H1 (cell line): Measurements from ENCODE around the gene SAMD14. TPM values are rescaled to one million over a fixed set of nuclear protein-coding genes. Genes with fewer than 3 reads are reported as not detected.

Experiments
- CTCF ChIA-PET: fragments of 300-600 bp; sonication (Branson Sonifier 250); formaldehyde crosslinking; loops from one replicate; lab custom pipeline; 2021; ENCODE audit not compliant: partially characterized antibody; lab: Charles Lee
- POLR2A ChIA-PET: fragments of 300-600 bp; sonication (Branson Sonifier 250); formaldehyde crosslinking; loops from one replicate; lab custom pipeline; 2021; ENCODE audit warnings: inconsistent platforms; ENCODE audit not compliant: partially characterized antibody; lab: Charles Lee
- DNase-seq, 2 experiments: peaks; one replicate each; pipeline versions ENCODE4 v3.0.0 to v3.0.0-alpha.2; 2010 to 2022; ENCODE audit warnings: low spot score in 2 of 2, low read depth in 1 of 2, mixed read lengths in 1 of 2
- FAIRE-seq: peaks from 2 replicates; lab custom pipeline; 2011; peaks lifted over from hg19 to GRCh38; lab: Jason Lieb, UNC
- H2AFZ ChIP-seq: 2 replicates; pipeline ENCODE4 v1.8.1; 2012; ENCODE audit warnings: low read length, inconsistent platforms
- H2AK5ac ChIP-seq: 2 replicates; pipeline ENCODE4 v1.6.1; 2013; ENCODE audit warnings: low read depth, low read length
- H2BK120ac ChIP-seq: replicated peaks from 2 replicates; pipeline ENCODE3; 2013; ENCODE audit warnings: low read depth, low read length, inconsistent platforms
- H2BK12ac ChIP-seq: 2 replicates; pipeline ENCODE4 v1.6.1; 2013; ENCODE audit warnings: low read depth, low read length
- H2BK15ac ChIP-seq: 2 replicates; pipeline ENCODE4 v1.6.1; 2013; ENCODE audit warnings: low read length
- H2BK20ac ChIP-seq: 2 replicates; pipeline ENCODE4 v1.6.1; 2013; ENCODE audit warnings: low read length
- H2BK5ac ChIP-seq: 2 replicates; pipeline ENCODE4 v1.6.1; 2013; ENCODE audit warnings: low read depth, low read length
- H3K14ac ChIP-seq: 2 replicates; pipeline ENCODE4 v1.6.1; 2013; ENCODE audit warnings: inconsistent platforms; ENCODE audit not compliant: insufficient read length
- H3K18ac ChIP-seq: 2 replicates; pipeline ENCODE4 v1.6.1; 2013; ENCODE audit warnings: low read length; ENCODE audit errors: extremely low read depth
- H3K23ac ChIP-seq: 2 replicates; pipeline ENCODE4 v1.6.1; 2013; ENCODE audit warnings: inconsistent platforms; ENCODE audit not compliant: insufficient read length
- H3K23me2 ChIP-seq: 2 replicates; pipeline ENCODE4 v1.6.1; 2013; ENCODE audit warnings: low read depth, low read length
- H3K27ac ChIP-seq: 2 replicates; pipeline ENCODE4 v1.6.1; 2011; ENCODE audit warnings: low read depth, low read length, inconsistent platforms
- H3K27me3 ChIP-seq, 4 experiments: replicated peaks in 1 of 4; 1 replicate in 1 of 4; 2 replicates in 3 of 4; pipeline versions ENCODE4 v1.6.1 to v1.8.1; 2011 to 2013; ENCODE audit warnings: low read length in 3 of 4, mild to moderate bottlenecking in 3 of 4, inconsistent platforms in 2 of 4, mixed read lengths in 2 of 4, moderate library complexity in 1 of 4; ENCODE audit not compliant: control insufficient read depth in 3 of 4, insufficient read depth in 3 of 4; ENCODE audit errors: extremely low read depth in 1 of 4
- H3K36me3 ChIP-seq, 4 experiments: 2 replicates each; pipeline versions ENCODE4 v1.6.1 to v1.8.1; 2011 to 2013; ENCODE audit warnings: mild to moderate bottlenecking in 4 of 4, low read length in 3 of 4, moderate library complexity in 2 of 4, control low read depth in 1 of 4, inconsistent platforms in 1 of 4; ENCODE audit not compliant: insufficient read depth in 4 of 4, control insufficient read depth in 2 of 4
- H3K4ac ChIP-seq: replicated peaks from 2 replicates; pipeline ENCODE3; 2013; ENCODE audit warnings: low read length, low read depth, mixed read lengths, inconsistent platforms; ENCODE audit not compliant: insufficient read length
- H3K4me1 ChIP-seq, 4 experiments: replicated peaks in 1 of 4; 1 replicate in 1 of 4; 2 replicates in 3 of 4; pipeline versions ENCODE4 v1.6.1 to v1.8.1; 2011 to 2013; ENCODE audit warnings: low read length in 3 of 4, inconsistent platforms in 2 of 4, mixed read lengths in 1 of 4; ENCODE audit not compliant: insufficient read depth in 4 of 4, control insufficient read depth in 3 of 4
- H3K4me2 ChIP-seq, 2 experiments: 2 replicates each; pipeline versions ENCODE4 v1.6.1 to v1.8.1; 2011 to 2013; ENCODE audit warnings: low read depth in 2 of 2, low read length in 2 of 2, control low read depth in 1 of 2, inconsistent platforms in 1 of 2, mild to moderate bottlenecking in 1 of 2; ENCODE audit not compliant: insufficient read depth in 1 of 2
- H3K4me3 ChIP-seq, 4 experiments: fragments of 200-600, 300-600 bp in 1 of 4; sonication (generic), shearing (Covaris generic), sonication (Bioruptor Twin) in 1 of 4; 2 replicates each; pipeline versions ENCODE4 v1.5.1 to v1.8.1; 2011 to 2016; ENCODE audit warnings: low read length in 4 of 4, low read depth in 3 of 4, control low read depth in 2 of 4, inconsistent platforms in 2 of 4, mild to moderate bottlenecking in 2 of 4, mixed read lengths in 1 of 4, moderate library complexity in 1 of 4; ENCODE audit not compliant: insufficient read depth in 2 of 4; ENCODE audit errors: extremely low read depth in 1 of 4
- H3K56ac ChIP-seq: replicated peaks from 2 replicates; pipeline ENCODE3; 2013; ENCODE audit warnings: low read depth, mild to moderate bottlenecking, mixed read lengths, low read length, inconsistent platforms; ENCODE audit not compliant: insufficient read length
- H3K79me1 ChIP-seq: 2 replicates; pipeline ENCODE4 v1.6.1; 2013; ENCODE audit warnings: low read depth, low read length, control low read depth
- H3K79me2 ChIP-seq, 2 experiments: 2 replicates each; pipeline versions ENCODE4 v1.6.1 to v1.8.1; 2012 to 2013; ENCODE audit warnings: low read length in 2 of 2, mild to moderate bottlenecking in 2 of 2, inconsistent platforms in 1 of 2; ENCODE audit not compliant: insufficient read depth in 2 of 2, control insufficient read depth in 1 of 2
- H3K9ac ChIP-seq, 4 experiments: replicated peaks in 1 of 4; 1 replicate in 1 of 4; 2 replicates in 3 of 4; pipeline versions ENCODE4 v1.6.1 to v1.8.1; 2011 to 2013; ENCODE audit warnings: low read depth in 3 of 4, low read length in 3 of 4, control low read depth in 2 of 4, mild to moderate bottlenecking in 2 of 4, moderate library complexity in 2 of 4, inconsistent platforms in 1 of 4; ENCODE audit errors: extremely low read depth in 1 of 4
- H3K9me3 ChIP-seq, 2 experiments: 2 replicates each; pipeline versions ENCODE4 v1.6.1 to v1.8.1; 2012 to 2013; ENCODE audit warnings: mild to moderate bottlenecking in 2 of 2, moderate library complexity in 2 of 2, control low read depth in 1 of 2, inconsistent platforms in 1 of 2, low read depth in 1 of 2, low read length in 1 of 2, mixed read lengths in 1 of 2; ENCODE audit not compliant: insufficient read depth in 2 of 2
- H4K20me1 ChIP-seq, 2 experiments: replicated peaks in 1 of 2; 2 replicates each; pipeline versions ENCODE3 to v1.8.1; 2011 to 2013; ENCODE audit warnings: inconsistent platforms in 2 of 2, low read length in 2 of 2, mild to moderate bottlenecking in 1 of 2; ENCODE audit not compliant: insufficient read depth in 2 of 2, control insufficient read depth in 1 of 2
- H4K5ac ChIP-seq: 2 replicates; pipeline ENCODE4 v1.6.1; 2013; ENCODE audit warnings: low read length, low read depth, mixed read lengths, inconsistent platforms; ENCODE audit not compliant: insufficient read length
- H4K8ac ChIP-seq: 2 replicates; pipeline ENCODE4 v1.8.0; 2013; ENCODE audit warnings: mild to moderate bottlenecking, moderate library complexity, low read length, inconsistent platforms; ENCODE audit not compliant: insufficient read depth; ENCODE audit errors: extremely low read depth
- H4K91ac ChIP-seq: replicated peaks from 2 replicates; pipeline ENCODE3; 2013; ENCODE audit warnings: low read length, mixed read lengths, inconsistent platforms; ENCODE audit not compliant: insufficient read length
- GTF2F1 ChIP-seq: IDR thresholded peaks from 2 replicates; pipeline ENCODE4 v1.6.1; 2012; ENCODE audit warnings: low read depth, low read length, improper control_type of control experiment, borderline replicate concordance
- NRF1 ChIP-seq: IDR thresholded peaks from 2 replicates; pipeline ENCODE4 v1.6.1; 2011; ENCODE audit warnings: mild to moderate bottlenecking, low read depth, low read length, improper control_type of control experiment
- RFX5 ChIP-seq: IDR thresholded peaks from 2 replicates; pipeline ENCODE4 v1.6.1; 2011; ENCODE audit warnings: low read depth, low read length, improper control_type of control experiment, borderline replicate concordance
- WGBS, 2 experiments: shearing (Covaris generic) in 1 of 2; methylation state at CpG; one replicate each; pipeline versions ENCODE4 v1.1.6 to v1.1.7; 2013 to 2015; ENCODE audit warnings: low lambda C conversion rate in 2 of 2, mixed read lengths in 2 of 2, inconsistent platforms in 1 of 2, low coverage in 1 of 2, missing lambda C conversion rate in 1 of 2; ENCODE audit not compliant: insufficient replicate concordance in 2 of 2, insufficient coverage in 1 of 2, insufficient read length in 1 of 2; ENCODE audit errors: extremely low coverage in 1 of 2, missing lambda C conversion rate in 1 of 2; 5-methylcytosine and 5-hydroxymethylcytosine counted together
- polyA plus RNA-seq, 7 experiments: library from polyadenylated mRNA; depleted of rRNA in 3 of 7; stranded (reverse) in 5 of 7; unstranded in 2 of 7; fragments of >200 nt in 5 of 7; fragments of 200-250 nt in 2 of 7; gene quantifications; 1 replicate in 5 of 7; 2 replicates in 1 of 7; 4 replicates in 1 of 7; pipeline versions ENCODE4 v1.2.1 to v1.2.3, GENCODE V29; 2011 to 2013; ENCODE audit warnings: missing spikeins in 2 of 7, mixed read lengths in 2 of 7
- total RNA-seq: library from RNA; stranded (reverse); fragmentation: NEBNext Ultra II Directional; extraction: Animal tissue kit (Norgen Biotek cat#: 25700); gene quantifications from 2 replicates; pipeline ENCODE4 v1.2.1, GENCODE V29; 2021
- TF ChIP-seq, protein P1 (sequence below): IDR thresholded peaks from 2 replicates; pipeline ENCODE4 v1.6.1; 2011; ENCODE audit warnings: low read length, improper control_type of control experiment
- TF ChIP-seq, protein P2 (sequence below): IDR thresholded peaks from 2 replicates; pipeline ENCODE4 v1.6.1; 2012; ENCODE audit warnings: low read length, inconsistent platforms

SAMD14 gene
- total and polyA plus RNA-seq, 2 of the 8 experiments (the other 6 are each of a cell fraction or from before 2014, with no cell fraction given): 5.7 to 5.8 TPM

DNA sequence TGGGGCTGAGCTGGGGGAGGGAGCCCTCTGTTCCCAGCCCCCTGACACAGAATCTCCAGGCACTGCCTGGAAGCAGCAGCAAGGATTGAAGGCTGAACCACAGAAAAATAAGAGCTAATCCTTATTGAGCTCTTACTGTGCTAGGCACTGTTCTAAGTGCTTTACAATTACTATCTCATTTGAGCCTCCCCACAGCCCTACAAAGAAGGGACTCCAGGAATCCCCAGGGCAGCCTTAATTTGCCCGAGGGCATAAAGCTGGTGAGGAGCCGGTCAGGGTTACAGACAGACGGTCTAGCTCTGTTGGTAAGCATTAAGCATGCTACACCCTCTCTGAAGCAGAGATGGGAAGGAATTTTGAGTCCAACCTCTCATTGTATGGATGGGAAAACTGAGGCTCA, 7.0 kb downstream of the SAMD14 start:
- ChIA-PET CTCF (interaction anchor here (1.0 to 23.0 kb wide), 17 partner anchors 9 to 146 kb away, joined by 3 to 412 read pairs (median 5); partner anchors contain the start of genes PDK2 and SGCA), POLR2A (interaction anchor here (0.7 to 2.2 kb wide), 10 partner anchors 9 to 152 kb away, joined by 3 to 10 read pairs (median 4); partner anchors contain the start of gene TMEM92)
- H3K27me3 ChIP-seq: peaks cover 0 to 18% (median 9%) of the 10 kb centered on the region in 4 experiments; a peak in 5 of 7 replicates
- no peak overlapping the region for H2AFZ ChIP-seq
- H3K14ac ChIP-seq: no peak overlapping the region
- H2AK5ac ChIP-seq: peak overlapping the region; percentile 33; the same call in 1 of the 2 replicates
- H3K79me2 ChIP-seq: no peaks in the 10 kb centered on the region
- H3K56ac ChIP-seq: no peak overlapping the region
- H3K18ac ChIP-seq: 0 out of 2 replicates have a peak overlapping the region, but pooled peaks have one; percentile 57
- 0 out of 2 replicates have a peak overlapping the region, but pooled peaks have one; percentile 86 for H2BK5ac ChIP-seq
- peak overlapping the region in 1 of 2 experiments; percentile 42; a peak in 2 of 4 replicates for H3K4me2 ChIP-seq
- H3K79me1 ChIP-seq: no peaks in the 10 kb centered on the region
- DNase-seq (no peak), FAIRE-seq (no peak)
- H3K23me2 ChIP-seq: peaks cover 4% of the 10 kb centered on the region
- H2BK120ac ChIP-seq: no peak overlapping the region
- H4K8ac ChIP-seq: 0 out of 2 replicates have a peak overlapping the region, but pooled peaks have one; percentile 35
- peaks cover 5 to 22% (median 17%) of the 10 kb centered on the region in 4 experiments for H3K4me1 ChIP-seq
- no peak overlapping the region for H3K23ac ChIP-seq
- H3K9ac ChIP-seq: 0 out of 7 replicates have a peak overlapping the region, but pooled peaks of 1 of the 4 experiments have one; percentile 37
- H2BK15ac ChIP-seq: no peak overlapping the region
- H2BK12ac ChIP-seq: peak overlapping the region; percentile 63; the same call in 1 of the 2 replicates
- H4K5ac ChIP-seq: no peak overlapping the region
- no peaks in the 10 kb centered on the region for H3K9me3 ChIP-seq
- peak overlapping the region; percentile 5 for H4K91ac ChIP-seq
- no peak overlapping the region for H3K4me3 ChIP-seq
- H3K36me3 ChIP-seq: no peaks in the 10 kb centered on the region
- whole genome bisulfite sequencing, 2 experiments: 74% methylated on average over 3 of the region's 3 CpGs; no CpG with 5 or more reads in 1 of the 2 experiments
- H4K20me1 ChIP-seq: no peaks in the 10 kb centered on the region
- no peak overlapping the region for H3K27ac ChIP-seq
- peak overlapping the region; percentile 62; the same call in 1 of the 2 replicates for H2BK20ac ChIP-seq
- no peak overlapping the region for H3K4ac ChIP-seq
- TF ChIP-seq, protein P1, sequence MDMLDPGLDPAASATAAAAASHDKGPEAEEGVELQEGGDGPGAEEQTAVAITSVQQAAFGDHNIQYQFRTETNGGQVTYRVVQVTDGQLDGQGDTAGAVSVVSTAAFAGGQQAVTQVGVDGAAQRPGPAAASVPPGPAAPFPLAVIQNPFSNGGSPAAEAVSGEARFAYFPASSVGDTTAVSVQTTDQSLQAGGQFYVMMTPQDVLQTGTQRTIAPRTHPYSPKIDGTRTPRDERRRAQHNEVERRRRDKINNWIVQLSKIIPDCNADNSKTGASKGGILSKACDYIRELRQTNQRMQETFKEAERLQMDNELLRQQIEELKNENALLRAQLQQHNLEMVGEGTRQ: no peak
- TF ChIP-seq GTF2F1 (no peak), NRF1 (no peak), RFX5 (no peak)
- TF ChIP-seq, protein P2, sequence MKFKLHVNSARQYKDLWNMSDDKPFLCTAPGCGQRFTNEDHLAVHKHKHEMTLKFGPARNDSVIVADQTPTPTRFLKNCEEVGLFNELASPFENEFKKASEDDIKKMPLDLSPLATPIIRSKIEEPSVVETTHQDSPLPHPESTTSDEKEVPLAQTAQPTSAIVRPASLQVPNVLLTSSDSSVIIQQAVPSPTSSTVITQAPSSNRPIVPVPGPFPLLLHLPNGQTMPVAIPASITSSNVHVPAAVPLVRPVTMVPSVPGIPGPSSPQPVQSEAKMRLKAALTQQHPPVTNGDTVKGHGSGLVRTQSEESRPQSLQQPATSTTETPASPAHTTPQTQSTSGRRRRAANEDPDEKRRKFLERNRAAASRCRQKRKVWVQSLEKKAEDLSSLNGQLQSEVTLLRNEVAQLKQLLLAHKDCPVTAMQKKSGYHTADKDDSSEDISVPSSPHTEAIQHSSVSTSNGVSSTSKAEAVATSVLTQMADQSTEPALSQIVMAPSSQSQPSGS: no peak
